GM11168 (cell line): Measurements from ENCODE around the gene DUSP28.

Source experiments
- in situ Hi-C: fragments of 300-500 bp; cut with MboI; formaldehyde crosslinking; loops from one replicate; pipeline ENCODE4 v1.12.0; 2022; ENCODE audit warnings: low sequenced_read_pairs; ENCODE audit not compliant: unreplicated experiment

The DUSP28 gene

DNA sequence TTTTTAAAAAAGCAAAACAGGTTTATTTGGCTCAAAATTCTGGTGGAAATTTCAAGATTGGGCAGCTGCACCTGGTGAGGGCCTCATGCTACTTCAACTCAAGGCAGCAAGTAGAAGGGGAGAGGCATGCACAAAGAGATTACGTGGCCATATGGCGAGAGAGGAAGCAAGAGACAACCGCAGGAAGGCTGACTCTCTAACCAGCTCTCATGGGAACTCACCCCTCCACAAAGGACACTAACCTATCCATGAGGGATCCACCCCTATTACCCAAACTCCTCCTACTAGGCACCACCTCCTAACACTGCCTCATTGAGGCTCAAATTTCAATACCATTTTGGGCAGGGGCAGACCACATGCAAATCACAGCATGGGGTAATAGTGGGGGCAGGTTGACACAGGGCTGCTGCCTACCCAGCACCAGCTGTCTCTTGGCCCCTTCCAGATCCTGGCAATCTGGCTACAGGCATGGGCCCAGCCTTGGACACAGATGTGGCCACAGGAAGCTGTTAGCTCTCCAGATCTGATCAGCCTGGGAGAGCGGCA, 24.4 kb downstream of the DUSP28 start:
- in situ Hi-C loops: no loop called here

DNA sequence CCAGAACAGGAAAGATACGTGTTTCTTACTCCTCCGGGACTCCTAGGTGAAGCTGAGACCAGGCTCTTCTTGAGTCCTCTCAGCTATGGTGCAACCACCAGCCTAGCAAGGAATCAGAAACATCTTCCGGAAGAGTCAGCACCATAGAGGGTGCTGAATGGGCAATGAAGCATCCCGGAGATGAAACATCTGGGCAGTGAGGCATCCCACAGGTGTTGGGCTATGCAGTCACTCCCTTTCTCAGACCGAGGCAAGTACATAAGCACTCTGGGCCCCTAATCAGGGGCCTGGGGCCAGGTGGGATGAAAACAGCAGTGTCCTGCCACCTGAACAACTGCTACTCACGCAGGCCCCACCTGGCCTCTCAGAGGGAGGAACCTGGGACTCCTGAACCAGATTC, 24.9 kb downstream of the DUSP28 start:
- in situ Hi-C loops: no loop called here

DNA sequence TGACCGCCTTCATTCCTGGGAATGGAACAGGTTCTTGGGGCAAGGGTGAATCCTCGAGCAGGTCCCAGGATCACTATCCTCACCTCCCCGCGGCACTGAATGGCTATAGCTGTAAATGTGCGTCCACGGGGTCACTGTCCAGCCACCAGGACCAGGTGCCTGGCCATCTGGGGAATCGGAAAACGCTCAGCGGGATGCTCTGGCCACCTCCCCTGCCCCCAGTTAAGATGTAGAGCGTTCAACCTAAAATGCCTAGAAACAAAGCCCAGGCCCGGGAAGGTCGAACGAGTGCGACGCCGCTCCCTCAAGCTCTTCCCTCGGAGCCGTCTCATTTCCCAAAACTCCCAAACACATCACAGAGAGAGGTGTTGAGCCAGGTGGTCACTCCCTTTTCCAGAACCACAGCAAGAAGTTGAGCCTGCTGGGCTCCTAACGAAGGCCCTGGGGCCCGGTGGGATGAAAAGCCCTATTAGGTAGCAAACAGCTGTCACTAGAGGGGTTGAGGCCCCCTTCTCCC, 25.6 kb downstream of the DUSP28 start:
- in situ Hi-C loops: no loop called here

DNA sequence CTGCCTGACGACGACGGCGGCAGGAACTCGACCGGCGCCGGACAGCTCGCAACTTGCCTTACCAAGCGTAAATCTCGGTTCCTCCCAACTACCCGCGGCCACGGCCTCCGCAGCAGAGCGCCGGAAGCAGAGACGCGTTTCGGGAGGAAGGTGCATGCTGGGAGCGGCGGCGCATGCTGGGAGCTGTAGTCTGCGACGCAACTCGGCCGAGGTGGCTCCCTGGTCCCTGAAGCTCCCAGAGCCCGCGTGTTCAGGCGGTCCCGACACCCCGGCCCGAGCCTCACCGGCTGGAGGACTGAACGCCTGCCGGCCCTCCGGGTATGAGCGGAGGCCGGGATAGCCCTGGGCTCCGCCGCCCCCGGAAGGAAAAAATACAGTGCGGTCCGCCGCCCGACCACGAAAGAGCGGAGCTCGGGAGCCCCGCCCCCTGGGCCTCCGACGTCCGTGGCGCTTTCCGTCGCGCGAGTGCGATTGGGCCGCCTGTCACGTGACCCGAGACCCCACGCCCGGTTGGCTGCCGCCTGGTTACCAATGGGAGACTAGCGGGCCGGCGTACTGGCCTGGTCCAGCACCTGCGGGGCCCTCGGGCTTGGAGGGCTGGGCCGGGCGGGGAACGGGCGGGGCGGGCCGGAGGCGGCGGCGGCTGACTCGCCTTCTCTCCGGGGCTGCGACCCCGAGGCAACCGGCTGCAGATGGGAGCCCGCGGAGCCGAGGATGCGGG, 26.2 kb downstream of the DUSP28 start, which contains the start of gene CAPN10:
CAPN10 (plus strand) TSS at position 537 of the 721 bp plus-strand sequence; CDS start at position 715, 178 bp downstream.
- in situ Hi-C loops: no loop called here

DNA sequence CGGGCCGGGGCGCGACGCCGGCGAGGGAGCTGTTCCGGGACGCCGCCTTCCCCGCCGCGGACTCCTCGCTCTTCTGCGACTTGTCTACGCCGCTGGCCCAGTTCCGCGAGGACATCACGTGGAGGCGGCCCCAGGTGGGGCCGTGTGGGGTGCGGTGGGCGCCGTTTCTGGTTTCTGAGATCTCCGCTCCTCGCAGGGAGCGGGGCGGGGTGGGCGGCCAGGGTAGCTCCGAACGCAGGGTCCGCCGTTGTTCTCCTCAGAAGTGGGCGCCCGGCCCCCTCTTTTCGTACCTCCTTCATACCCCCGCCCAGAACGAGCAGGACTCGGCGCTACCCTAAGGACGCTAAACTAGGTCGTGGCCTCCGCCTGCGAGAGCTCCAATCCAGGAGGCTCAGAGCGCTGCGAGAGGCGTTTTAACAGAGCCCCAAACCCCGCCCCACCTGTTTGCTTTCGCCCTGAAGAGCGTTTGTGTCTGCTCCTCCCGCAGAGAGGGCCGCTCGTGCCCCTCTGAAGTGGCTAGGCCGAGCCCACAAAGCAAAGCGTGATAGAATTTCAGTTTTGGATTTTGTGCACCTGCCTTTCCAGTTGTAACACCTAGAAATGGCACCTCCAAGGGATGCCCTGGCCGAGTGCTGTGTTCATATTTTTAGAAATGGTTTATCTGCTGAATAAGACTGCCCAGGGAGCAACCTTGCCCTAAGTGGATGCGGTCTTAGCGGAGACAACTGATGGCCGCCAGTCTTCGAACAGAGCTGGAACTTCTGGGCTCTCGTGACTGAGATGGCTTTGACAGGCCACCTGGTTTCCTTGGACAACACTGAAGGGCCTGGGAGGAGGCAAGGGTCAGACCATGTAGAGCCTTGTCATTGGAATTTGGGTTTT, 27.0 kb downstream of the DUSP28 start:
- in situ Hi-C loops: no loop called here

DNA sequence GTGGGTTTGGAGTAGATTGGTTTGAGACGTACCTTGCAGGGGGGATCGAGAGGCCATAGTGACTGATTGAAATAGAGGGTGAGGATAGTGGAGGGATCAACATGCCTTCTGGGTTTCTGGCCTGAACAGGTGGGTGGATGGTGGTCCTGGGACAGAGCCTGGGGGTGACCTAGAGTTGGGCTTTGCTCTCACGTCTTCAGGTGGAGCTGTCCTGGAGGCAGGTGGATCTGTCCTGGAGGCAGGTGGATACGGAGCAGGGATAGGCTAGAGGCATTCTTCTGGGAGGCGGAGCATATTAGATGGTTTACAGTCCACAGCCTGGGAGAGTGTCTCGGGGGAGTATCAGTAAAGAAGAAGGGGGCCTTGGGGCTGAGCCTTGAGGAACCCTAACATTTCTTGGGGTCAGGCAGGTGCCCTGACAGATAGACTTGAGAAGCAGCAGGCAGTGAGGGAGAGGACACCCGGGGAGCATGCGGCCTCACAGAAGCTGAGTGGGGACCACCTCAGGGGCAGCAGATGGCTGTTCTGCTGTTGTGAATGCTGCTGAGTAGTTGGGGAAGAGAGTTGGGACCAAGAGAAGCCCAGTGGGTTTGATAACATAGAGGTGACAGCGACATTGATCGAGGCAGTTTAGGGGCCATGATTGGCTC, 28.0 kb downstream of the DUSP28 start:
- in situ Hi-C loops: no loop called here

DNA sequence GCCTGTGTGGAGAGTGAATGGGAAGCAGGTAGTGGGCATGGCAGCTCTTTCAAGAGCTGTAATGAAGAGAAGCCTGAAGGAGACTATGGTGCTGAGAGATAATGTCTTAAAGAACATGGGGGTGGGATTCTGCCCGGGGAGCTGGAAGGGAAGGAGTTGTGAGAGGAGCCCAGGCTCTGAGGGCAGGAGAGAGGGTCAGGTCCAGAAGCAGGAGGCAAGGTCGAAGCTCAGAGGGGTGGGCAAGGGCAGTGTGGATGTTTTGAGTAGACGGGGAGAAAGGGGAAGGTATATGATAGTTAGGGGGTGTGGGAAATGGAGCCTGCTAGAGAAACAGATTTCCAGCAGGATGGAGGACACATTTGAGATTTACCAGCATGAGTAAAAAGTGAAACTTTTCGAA, 28.5 kb downstream of the DUSP28 start:
- in situ Hi-C loops: no loop called here

DNA sequence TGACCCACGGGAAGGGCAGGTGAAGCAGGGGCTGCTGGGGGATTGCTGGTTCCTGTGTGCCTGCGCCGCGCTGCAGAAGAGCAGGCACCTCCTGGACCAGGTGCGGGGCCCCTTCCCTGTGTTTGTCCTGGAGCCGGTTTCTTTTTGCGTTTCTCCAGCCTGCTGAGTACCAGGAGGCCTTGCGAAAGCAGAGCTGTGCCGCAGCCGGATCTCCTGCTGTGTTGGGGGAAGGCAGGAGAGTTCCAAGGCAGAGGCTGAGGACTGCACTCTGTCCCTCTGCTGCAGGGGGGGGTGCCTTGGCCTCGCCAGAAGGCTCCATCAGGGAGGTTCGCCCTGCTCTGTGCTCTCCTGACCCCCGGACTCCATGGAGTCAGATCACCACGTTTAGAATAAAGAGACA, 29.2 kb downstream of the DUSP28 start:
- in situ Hi-C loops: no loop called here

DNA sequence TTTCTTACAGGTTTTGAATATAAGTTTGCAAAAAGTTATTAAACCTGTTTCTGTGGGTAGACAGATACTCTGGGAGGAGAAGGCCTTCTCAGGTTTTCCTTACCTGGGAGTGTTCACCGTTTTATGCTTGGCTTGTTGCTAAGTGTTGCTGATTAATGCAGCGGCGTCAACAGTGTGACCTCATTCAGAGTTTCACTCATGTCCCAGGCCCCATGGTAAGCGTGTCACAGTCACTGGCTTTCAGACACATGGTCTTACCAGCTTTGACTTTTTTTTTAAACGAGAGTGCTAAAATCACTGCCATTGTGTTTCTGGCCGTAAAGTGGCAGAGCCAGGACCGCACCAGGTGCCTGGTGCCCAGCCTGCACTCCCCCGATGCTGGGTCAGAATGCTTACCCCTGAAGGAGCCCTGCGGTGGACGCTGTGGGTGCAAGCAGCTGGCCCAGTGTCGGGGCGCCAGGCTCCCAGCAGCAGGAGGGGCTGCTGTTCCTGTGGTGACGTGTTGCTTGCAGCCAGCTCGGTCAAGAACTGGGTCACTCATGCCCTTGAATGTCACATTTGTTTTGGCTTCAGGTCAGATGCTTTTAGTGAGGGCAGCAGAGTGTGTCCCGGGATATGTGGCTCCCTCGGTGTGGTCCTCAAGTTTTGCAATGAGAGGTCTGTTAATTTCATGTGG, 29.8 kb downstream of the DUSP28 start:
- in situ Hi-C loops: no loop called here

DNA sequence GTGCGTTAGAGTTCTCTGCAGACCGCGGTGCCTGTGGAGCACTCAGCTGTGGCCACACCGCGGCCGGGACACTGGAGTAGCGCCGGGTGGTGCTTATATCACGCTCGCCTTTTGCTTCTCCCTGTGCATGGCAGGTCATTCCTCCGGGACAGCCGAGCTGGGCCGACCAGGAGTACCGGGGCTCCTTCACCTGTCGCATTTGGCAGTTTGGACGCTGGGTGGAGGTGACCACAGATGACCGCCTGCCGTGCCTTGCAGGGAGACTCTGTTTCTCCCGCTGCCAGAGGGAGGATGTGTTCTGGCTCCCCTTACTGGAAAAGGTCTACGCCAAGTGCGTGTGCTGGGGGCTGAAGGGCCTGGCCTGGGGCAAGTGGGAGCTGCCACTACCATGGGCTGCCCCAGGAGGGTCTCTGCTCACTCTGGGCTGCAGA, 30.5 kb downstream of the DUSP28 start:
- in situ Hi-C loops: no loop called here

DNA sequence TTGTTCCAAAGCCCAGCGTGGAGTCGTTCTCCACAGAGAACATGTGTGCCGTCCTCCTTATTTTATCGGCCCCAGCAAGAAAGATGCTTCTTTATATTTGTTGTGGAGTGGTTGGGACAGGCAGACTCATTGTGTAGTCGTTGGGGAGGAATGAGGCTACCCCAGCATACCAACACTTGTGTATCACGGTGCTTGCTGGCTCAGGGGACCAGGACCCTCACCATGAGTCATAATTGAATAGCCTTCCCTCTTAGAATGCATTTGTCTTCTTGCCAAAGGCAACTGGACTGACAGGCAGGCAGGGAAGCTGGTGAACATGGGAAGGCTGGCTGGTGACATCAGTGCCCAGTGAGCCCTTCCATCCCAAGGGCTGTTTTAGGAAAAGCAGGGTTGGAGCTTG, 31.1 kb downstream of the DUSP28 start:
- in situ Hi-C loops: no loop called here

DNA sequence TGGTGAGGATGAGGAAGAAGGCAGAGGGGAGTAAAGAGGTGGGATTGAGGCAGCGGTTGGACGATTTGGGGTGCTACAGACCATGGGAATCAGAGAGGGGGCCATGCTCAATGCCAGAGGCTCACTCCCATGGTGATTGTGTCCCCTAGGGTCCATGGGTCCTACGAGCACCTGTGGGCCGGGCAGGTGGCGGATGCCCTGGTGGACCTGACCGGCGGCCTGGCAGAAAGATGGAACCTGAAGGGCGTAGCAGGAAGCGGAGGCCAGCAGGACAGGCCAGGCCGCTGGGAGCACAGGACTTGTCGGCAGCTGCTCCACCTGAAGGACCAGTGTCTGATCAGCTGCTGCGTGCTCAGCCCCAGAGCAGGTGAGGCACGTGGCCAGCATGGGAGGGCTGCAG, 31.6 kb downstream of the DUSP28 start:
- in situ Hi-C loops: no loop called here

DNA sequence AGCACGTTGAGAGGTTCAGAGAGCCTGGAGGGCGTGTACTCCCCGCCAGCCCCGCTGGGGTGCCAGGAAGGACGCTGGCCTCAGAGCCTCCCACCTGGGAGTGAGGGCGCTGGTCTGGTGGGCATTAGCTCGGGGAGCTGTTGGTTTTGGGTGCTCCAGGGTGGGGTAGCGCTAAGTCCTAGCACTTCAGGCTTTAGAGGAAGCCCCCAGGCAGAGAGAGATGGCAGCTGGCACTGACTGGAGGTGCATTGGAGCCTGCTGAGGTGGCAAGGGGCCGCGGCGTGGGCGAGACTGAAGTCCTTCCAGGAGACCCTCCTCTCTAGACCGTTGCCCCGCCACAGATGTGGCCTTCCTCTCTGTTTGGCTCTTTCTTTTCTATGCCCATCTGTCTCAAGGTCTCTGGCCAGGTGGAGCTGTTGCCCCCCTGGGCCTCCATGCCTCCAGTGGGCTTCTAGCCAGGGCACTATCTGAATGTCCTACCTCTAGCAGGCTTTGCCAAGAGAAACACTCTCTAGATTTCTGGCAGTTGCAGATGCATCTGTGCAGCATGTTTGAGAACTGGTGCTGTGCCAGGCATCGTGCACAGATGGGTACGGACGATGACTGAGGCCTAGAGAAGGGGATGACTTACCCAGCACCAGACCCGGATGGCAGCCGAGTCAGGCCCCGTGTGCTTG, 33.0 kb downstream of the DUSP28 start:
- in situ Hi-C loops: no loop called here

DNA sequence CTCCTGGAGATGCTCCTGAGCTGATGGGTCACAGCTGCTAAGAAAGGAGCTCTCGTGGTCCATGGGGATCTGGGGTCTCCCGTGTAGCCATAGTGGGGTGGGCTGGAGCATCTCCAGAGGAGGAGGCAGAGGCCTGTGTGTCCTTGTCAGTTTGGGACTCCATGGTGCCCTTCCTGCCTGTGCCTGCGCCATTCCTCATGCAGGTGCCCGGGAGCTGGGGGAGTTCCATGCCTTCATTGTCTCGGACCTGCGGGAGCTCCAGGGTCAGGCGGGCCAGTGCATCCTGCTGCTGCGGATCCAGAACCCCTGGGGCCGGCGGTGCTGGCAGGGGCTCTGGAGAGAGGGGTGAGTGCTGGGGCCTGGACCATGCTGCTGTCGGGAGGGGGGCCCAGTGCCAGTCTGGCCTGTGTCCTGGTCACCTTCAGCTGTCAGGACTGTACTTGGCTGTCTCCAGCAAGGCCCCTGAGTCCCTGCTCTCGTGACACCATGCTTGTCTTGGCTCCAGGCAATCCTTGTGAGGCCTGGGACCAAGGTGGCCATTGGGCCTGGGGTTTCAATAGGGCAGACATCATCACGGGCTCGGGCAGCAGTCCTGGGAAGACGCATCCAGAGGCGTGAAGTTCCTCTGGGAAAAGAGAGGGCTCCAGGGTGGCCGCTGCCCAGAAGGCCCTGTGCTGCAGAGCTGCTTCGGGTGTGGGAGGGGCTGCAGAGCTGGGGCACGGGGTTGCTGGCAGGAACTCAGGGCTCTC, 33.7 kb downstream of the DUSP28 start:
- in situ Hi-C loops: no loop called here

DNA sequence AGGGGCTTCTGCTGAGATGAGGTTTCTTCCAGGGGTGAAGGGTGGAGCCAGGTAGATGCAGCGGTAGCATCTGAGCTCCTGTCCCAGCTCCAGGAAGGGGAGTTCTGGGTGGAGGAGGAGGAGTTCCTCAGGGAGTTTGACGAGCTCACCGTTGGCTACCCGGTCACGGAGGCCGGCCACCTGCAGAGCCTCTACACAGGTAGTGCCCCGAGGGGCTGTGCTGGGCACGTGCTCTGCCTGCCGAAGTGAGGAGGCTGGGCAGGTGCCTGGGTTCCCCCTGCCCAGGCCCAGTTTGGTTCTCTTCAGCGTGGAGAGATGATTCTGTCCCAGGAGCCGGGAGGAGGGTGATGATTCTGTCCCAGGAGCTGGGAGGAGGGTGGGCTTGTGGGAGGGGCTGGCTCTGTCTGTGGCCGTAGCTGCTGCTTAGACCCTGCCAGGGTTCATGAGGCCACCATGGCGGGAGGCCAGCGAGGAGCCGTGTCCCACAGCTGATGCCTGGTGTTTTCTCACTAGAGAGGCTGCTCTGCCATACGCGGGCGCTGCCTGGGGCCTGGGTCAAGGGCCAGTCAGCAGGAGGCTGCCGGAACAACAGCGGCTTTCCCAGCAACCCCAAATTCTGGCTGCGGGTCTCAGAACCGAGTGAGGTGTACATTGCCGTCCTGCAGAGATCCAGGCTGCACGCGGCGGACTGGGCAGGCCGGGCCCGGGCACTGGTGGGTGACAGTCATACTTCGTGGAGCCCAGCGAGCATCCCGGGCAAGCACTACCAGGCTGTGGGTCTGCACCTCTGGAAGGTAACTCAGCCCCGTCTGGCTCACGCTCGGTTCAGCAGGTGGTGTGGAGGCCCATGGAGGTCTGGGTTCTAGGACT, 34.6 kb downstream of the DUSP28 start:
- in situ Hi-C loops: no loop called here

DNA sequence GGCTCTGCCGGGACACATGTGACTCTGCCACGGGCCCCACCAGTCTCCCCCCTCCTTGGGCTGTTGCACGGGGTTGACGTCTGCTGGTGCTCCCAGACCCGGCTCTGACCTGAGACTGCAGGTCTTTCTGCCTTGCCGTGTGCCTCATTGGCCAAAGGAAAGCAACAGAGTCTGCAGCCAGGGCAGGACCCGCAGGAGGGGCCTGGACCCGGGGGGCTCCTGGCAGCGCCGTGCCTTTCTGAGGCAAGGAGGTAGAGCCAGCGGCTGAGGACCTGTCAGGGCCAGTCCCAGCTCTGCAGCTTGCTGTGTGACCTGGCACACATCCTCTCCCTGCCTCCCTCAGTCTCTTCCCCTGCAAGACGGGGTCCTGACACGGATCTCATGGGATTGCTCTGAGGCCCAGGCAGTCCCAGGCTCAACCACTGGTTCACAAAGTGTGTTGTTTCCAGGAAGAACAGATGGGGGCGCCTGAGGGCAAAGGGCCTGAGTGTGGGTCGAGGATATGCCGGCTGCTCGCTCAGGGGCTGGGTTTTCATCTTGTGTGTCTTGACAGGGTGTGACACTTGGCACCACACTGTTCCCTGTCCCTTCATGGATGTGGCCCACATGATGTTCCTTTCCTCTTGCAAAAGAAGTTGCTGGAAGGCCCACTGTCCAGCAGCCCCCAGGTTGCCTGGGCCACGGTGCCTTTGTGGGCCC, 35.4 kb downstream of the DUSP28 start:
- in situ Hi-C loops: no loop called here

DNA sequence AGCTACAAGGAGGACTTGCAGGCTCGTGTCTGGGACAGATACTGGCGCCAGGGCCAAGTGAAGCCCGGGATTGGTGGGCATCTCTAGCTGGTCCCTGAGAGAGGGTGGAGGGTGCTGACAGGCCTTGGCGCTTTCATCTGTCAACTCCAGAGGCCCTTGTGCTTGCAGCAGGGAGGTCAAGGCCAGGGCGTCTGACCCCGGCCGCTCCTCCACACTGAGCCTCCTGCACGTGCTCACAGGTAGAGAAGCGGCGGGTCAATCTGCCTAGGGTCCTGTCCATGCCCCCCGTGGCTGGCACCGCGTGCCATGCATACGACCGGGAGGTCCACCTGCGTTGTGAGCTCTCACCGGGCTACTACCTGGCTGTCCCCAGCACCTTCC, 35.9 kb downstream of the DUSP28 start:
- in situ Hi-C loops: no loop called here
